ENCODE results near the gene OR11L1.

Gene OR11L1

DNA sequence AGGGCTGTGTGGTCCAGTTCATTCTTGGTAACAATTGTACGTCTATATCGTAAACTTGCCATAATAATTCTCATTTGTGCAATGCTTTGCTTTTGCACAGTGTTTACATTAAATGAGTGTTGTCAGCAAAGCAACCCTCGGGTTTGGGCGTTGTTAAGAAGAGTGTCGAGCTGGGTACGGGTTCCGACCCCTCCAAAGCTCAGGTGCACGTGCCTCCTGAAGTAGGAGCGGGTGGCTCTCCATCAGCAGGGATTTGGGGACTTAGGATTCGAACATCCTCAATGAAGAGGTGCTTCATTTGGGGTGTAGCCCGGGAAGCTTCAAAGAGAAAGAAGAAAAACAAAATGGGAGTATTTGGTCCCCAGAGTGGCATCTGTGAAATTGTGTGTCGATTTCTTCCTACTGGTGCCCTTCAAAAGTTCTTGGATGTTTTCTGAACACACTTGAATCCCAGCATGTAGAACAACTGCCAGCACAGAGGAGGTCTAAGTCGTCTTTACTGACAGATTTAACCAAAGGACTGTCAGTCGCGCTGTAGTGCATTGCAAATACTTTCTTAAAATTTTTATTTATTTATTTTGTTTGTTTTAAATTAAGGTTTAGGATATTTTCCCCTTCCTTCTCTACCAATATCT, 16.4 kb upstream of the OR11L1 start:
- no peak overlapping the region for H3K4me3 ChIP-seq (ENCODE audit: control insufficient read depth, low read depth, low read length)
- TF ChIP-seq, protein P1, sequence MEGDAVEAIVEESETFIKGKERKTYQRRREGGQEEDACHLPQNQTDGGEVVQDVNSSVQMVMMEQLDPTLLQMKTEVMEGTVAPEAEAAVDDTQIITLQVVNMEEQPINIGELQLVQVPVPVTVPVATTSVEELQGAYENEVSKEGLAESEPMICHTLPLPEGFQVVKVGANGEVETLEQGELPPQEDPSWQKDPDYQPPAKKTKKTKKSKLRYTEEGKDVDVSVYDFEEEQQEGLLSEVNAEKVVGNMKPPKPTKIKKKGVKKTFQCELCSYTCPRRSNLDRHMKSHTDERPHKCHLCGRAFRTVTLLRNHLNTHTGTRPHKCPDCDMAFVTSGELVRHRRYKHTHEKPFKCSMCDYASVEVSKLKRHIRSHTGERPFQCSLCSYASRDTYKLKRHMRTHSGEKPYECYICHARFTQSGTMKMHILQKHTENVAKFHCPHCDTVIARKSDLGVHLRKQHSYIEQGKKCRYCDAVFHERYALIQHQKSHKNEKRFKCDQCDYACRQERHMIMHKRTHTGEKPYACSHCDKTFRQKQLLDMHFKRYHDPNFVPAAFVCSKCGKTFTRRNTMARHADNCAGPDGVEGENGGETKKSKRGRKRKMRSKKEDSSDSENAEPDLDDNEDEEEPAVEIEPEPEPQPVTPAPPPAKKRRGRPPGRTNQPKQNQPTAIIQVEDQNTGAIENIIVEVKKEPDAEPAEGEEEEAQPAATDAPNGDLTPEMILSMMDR (IDR thresholded peaks at IDR 0.05; ENCODE audit: control insufficient read depth, insufficient read depth, low read depth, low read length, missing control alignments), result no peak
- DNase-seq (ENCODE audit: low read depth), result no peak

GRCh38 chr1:247857069-247857984, 15.6 kb upstream of the OR11L1 start, which contains the start of gene TRIM58:
TRIM58 (plus strand) TSS chr1:247857187; CDS start chr1:247857247, 60 bp downstream.
- H3K4me3 ChIP-seq (ENCODE audit: control insufficient read depth, low read depth, low read length), result no peak within 1 kb of the TSS
- DNase-seq (ENCODE audit: low read depth), result no peak
- TF ChIP-seq, protein P1 (IDR thresholded peaks at IDR 0.05; ENCODE audit: control insufficient read depth, insufficient read depth, low read depth, low read length, missing control alignments), result no peak

GRCh38 chr1:247855911-247856310, 14.2 kb upstream of the OR11L1 start:
- DNase-seq (ENCODE audit: low read depth), result no peak
- TF ChIP-seq, protein P1 (IDR thresholded peaks at IDR 0.05; ENCODE audit: control insufficient read depth, insufficient read depth, low read depth, low read length, missing control alignments), result no peak
- H3K4me3 ChIP-seq (ENCODE audit: control insufficient read depth, low read depth, low read length), result no peak overlapping the region

- DNase-seq (ENCODE audit: low read depth), result no peak
- TF ChIP-seq, protein P1 (IDR thresholded peaks at IDR 0.05; ENCODE audit: control insufficient read depth, insufficient read depth, low read depth, low read length, missing control alignments), result no peak
- H3K4me3 ChIP-seq (ENCODE audit: control insufficient read depth, low read depth, low read length), result no peak overlapping the region
These were observed 13.3 kb upstream of the OR11L1 start for GRCh38 chr1:247854899-247855545.

GRCh38 chr1:247849616-247850015, 7.9 kb upstream of the OR11L1 start:
- no peak for DNase-seq (ENCODE audit: low read depth)
- TF ChIP-seq, protein P1 (IDR thresholded peaks at IDR 0.05; ENCODE audit: control insufficient read depth, insufficient read depth, low read depth, low read length, missing control alignments), result no peak
- H3K4me3 ChIP-seq (ENCODE audit: control insufficient read depth, low read depth, low read length), result no peak overlapping the region

DNA sequence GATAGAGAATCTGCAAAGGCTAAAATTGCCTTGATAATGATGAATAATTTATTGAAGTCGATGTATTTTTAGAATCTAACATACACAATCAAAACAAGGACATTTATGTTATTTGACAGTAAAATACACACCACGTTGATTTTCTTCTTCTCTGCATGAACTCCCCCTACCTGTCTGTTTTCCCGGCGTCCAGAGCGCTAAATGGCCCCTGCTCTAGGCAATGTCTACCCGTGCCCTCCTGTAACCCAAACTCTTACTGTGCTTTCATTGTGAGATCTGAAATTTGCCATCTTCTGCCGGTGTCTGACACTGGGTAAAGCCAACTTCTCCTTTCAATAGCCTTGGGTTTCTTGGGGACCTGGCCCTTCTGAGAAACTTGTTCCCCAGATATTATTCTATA, 6.7 kb upstream of the OR11L1 start:
- no peak for DNase-seq (ENCODE audit: low read depth)
- TF ChIP-seq, protein P1 (IDR thresholded peaks at IDR 0.05; ENCODE audit: control insufficient read depth, insufficient read depth, low read depth, low read length, missing control alignments), result no peak
- H3K4me3 ChIP-seq (ENCODE audit: control insufficient read depth, low read depth, low read length), result no peak overlapping the region
